Measurements from ENCODE around the gene CRYBB3.
"Not testable (repeated sequence)": the region's sequence is repeated elsewhere in the genome, so short reads cannot be mapped to it uniquely, and the experiment has no call there.

The CRYBB3 gene

GRCh38 chr22:25230760-25231159 lies 31.1 kb downstream of the CRYBB3 start:
- CTCF ChIA-PET, H3K36me3 Mint-ChIP-seq, H3K4me3 Mint-ChIP-seq, H3K4me1 Mint-ChIP-seq, H3K9me3 Mint-ChIP-seq, H3K27ac Mint-ChIP-seq, DNase-seq: not testable (repeated sequence)
- H3K27me3 Mint-ChIP-seq: peaks cover 31% of the 10 kb centered on the region

GRCh38 chr22:25232301-25232700 lies 32.6 kb downstream of the CRYBB3 start:
- no peak for DNase-seq
- H3K27me3 Mint-ChIP-seq: peaks cover 34% of the 10 kb centered on the region
- no peaks in the 10 kb centered on the region for H3K36me3 Mint-ChIP-seq
- CTCF ChIA-PET: no interaction called here
- no peak overlapping the region for H3K4me3 Mint-ChIP-seq
- H3K9me3 Mint-ChIP-seq: no peaks in the 10 kb centered on the region
- H3K27ac Mint-ChIP-seq: no peak overlapping the region
- H3K4me1 Mint-ChIP-seq: no peaks in the 10 kb centered on the region

DNA sequence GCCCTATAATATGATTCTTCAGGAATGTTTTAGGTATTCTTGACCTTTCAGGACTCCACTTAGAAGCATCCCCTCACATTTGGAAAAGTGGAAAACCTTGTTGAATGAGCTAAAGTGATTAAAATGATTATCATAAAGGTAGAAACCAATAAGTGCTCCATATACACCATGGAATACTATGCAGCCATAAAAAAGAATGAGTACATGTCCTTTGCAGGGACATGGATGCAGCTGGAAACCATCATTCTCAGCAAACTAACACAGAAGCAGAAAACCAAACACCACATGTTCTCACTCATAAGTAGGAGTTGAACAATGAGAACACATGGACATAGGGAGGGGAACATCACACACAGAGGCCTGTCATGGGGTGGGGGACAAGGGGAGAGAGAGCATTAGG lies 34.0 kb downstream of the CRYBB3 start:
- CTCF ChIA-PET, H3K4me1 Mint-ChIP-seq, H3K4me3 Mint-ChIP-seq, H3K27ac Mint-ChIP-seq, H3K9me3 Mint-ChIP-seq, DNase-seq, H3K36me3 Mint-ChIP-seq: not testable (repeated sequence)
- peaks cover 39% of the 10 kb centered on the region for H3K27me3 Mint-ChIP-seq

DNA sequence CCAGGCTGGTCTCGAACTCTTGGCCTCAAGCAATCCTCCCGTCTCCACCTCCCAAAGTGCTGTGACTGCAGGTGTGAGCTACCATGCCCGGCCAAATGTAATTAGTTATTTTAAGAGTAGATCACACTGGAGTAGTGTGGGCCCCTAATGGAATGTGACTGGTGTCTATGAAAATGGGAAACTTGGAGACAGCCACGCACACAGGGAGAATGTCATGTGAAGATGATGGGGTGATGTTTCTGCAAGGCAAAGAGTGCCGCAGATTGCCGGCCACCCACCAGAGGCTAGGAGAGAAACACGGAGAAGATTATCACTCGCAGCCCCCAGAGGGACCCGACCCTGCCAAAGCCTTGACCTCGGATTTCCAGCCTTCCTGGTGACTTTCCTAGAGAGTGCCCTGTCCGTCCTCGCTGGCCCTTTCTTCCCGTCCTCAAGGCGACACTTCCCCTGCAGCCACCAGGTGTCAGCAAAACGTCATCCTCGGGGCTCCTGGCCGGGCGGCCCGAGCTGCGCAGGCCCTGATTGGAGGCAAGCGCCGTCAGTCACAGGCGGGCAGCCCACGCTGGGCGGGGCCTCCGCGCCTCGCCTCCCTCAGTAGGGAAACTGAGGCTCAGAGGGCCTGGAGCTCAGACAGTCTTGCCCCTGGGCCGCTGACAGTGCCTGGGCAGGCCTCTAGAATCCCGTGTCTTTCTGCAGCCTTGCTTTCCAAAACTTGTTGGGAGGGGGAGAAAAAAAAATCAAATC lies 36.1 kb downstream of the CRYBB3 start:
- H3K36me3 Mint-ChIP-seq: no peaks in the 10 kb centered on the region
- no peak overlapping the region for H3K27ac Mint-ChIP-seq
- DNase-seq: peak; percentile 84
- H3K27me3 Mint-ChIP-seq: peaks cover 38% of the 10 kb centered on the region
- CTCF ChIA-PET: interaction anchor here (0.8 to 2.0 kb wide), 4 partner anchors 49 to 159 kb away, joined by 3 to 10 read pairs (median 4); no protein-coding TSS in a partner anchor
- no peak overlapping the region for H3K4me3 Mint-ChIP-seq
- H3K9me3 Mint-ChIP-seq: no peaks in the 10 kb centered on the region
- no peaks in the 10 kb centered on the region for H3K4me1 Mint-ChIP-seq

GRCh38 chr22:25236417-25236816 lies 36.8 kb downstream of the CRYBB3 start:
- H3K4me3 Mint-ChIP-seq: no peak overlapping the region
- CTCF ChIA-PET: interaction anchor here (0.8 to 2.0 kb wide), 4 partner anchors 50 to 160 kb away, joined by 3 to 10 read pairs (median 4); no protein-coding TSS in a partner anchor
- H3K9me3 Mint-ChIP-seq: no peaks in the 10 kb centered on the region
- H3K4me1 Mint-ChIP-seq: no peaks in the 10 kb centered on the region
- no peaks in the 10 kb centered on the region for H3K36me3 Mint-ChIP-seq
- no peak overlapping the region for H3K27ac Mint-ChIP-seq
- peaks cover 38% of the 10 kb centered on the region for H3K27me3 Mint-ChIP-seq
- DNase-seq: no peak

DNA sequence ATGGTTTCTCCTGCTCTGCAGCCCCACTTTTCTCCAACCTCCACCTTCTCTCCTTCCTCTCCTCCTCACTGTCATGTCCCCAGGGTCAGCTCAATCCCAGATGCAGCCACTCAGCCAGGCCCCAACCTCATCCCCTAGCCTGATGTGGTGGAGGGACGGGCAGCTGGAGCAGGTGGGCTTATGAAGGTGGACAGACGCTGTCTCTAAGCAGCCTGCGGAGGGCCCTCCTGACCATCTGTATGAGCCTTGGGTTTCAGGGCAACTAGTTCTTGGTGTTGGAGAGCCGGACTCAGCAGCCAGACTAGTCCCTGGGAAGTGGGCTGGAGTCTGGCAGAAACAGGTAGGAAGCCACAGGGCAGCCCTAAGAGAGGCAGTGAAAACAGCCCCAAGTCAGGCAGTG lies 37.8 kb downstream of the CRYBB3 start:
- Mint-ChIP-seq H3K36me3 (no peaks in the 10 kb centered on the region), H3K27me3 (peaks cover 30% of the 10 kb centered on the region), H3K4me1 (no peaks in the 10 kb centered on the region), H3K9me3 (no peaks in the 10 kb centered on the region), H3K27ac (no peak overlapping the region), H3K4me3 (no peak overlapping the region)
- no peak for DNase-seq
- CTCF ChIA-PET: no interaction called here

DNA sequence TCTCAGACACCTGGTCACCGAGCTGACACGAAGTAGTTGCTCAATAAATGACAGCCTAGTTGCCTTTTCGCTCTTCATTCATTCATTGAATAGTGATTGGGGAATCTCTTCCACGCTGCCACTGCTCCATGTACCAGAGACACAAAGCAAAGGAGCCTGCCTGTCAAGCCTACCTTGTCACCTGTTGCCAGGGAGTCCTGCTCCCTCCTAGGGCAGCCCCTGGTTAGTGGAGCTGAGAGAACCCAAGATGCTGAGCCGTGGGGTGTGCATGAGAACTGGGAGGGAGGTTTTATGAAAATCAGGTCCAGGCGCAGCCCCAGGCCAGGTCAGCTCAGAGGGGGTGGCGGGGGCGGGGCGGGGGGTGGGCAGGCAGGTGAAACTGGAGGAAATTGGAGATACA lies 38.4 kb downstream of the CRYBB3 start:
- CTCF ChIA-PET, H3K4me1 Mint-ChIP-seq, H3K27ac Mint-ChIP-seq, H3K9me3 Mint-ChIP-seq, DNase-seq, H3K36me3 Mint-ChIP-seq, H3K4me3 Mint-ChIP-seq: not testable (repeated sequence)
- peaks cover 30% of the 10 kb centered on the region for H3K27me3 Mint-ChIP-seq

- CTCF ChIA-PET: not testable (repeated sequence)
Measured at GRCh38 chr22:25255169-25255568, 55.5 kb downstream of the CRYBB3 start.

More at GRCh38 chr22:25255169-25255568, 55.5 kb downstream of the CRYBB3 start:
- not testable (repeated sequence) for H3K27ac Mint-ChIP-seq, H3K4me3 Mint-ChIP-seq, H3K9me3 Mint-ChIP-seq, DNase-seq, H3K36me3 Mint-ChIP-seq, H3K4me1 Mint-ChIP-seq
- peaks cover 11% of the 10 kb centered on the region for H3K27me3 Mint-ChIP-seq

Data from activated naive CD4-positive, alpha-beta T cell treated with anti-CD3 and anti-CD28 coated beads, Interleukin-2, amount 10 ng/mL, durations not matched to agents 7 days and 5 days (primary cell).